ENCODE results near the gene SLC9A4.

Gene SLC9A4

GRCh38 chr2:102510791-102511575 is 38.0 kb downstream of the SLC9A4 start:
- no peak overlapping the region for H3K27ac ChIP-seq
- POLR2A ChIA-PET (ENCODE audit: low non-redundant PET) = no interaction called here
- TF ChIP-seq, protein P1, sequence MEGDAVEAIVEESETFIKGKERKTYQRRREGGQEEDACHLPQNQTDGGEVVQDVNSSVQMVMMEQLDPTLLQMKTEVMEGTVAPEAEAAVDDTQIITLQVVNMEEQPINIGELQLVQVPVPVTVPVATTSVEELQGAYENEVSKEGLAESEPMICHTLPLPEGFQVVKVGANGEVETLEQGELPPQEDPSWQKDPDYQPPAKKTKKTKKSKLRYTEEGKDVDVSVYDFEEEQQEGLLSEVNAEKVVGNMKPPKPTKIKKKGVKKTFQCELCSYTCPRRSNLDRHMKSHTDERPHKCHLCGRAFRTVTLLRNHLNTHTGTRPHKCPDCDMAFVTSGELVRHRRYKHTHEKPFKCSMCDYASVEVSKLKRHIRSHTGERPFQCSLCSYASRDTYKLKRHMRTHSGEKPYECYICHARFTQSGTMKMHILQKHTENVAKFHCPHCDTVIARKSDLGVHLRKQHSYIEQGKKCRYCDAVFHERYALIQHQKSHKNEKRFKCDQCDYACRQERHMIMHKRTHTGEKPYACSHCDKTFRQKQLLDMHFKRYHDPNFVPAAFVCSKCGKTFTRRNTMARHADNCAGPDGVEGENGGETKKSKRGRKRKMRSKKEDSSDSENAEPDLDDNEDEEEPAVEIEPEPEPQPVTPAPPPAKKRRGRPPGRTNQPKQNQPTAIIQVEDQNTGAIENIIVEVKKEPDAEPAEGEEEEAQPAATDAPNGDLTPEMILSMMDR (conservative IDR thresholded peaks at IDR 0.05; ENCODE audit: low read depth) = no peak
- DNase-seq (ENCODE audit: low spot score) = no peak
- CTCF ChIA-PET = no interaction called here

DNA sequence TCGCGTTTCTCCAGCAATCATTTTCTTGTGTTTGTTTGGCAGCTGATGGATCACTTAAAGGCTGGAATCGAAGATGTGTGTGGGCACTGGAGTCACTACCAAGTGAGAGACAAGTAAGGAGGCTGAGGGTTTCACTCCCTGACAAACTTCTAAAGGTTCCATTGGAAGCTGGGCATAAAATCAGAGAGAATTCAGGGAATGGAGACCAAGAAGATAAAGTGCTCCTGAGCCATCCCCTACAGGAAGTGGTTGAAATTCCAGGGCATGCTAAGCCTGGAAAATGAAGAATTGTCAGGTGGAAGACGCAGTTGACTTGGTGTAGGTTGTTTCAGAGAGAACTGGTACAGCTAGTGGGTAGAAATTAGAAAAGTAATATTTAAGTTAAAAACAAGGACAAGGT is 39.1 kb downstream of the SLC9A4 start:
- POLR2A ChIA-PET (ENCODE audit: low non-redundant PET) = no interaction called here
- CTCF ChIA-PET = no interaction called here
- no peak overlapping the region for H3K27ac ChIP-seq
- no peak for DNase-seq (ENCODE audit: low spot score)
- TF ChIP-seq, protein P1 (conservative IDR thresholded peaks at IDR 0.05; ENCODE audit: low read depth) = no peak

DNA sequence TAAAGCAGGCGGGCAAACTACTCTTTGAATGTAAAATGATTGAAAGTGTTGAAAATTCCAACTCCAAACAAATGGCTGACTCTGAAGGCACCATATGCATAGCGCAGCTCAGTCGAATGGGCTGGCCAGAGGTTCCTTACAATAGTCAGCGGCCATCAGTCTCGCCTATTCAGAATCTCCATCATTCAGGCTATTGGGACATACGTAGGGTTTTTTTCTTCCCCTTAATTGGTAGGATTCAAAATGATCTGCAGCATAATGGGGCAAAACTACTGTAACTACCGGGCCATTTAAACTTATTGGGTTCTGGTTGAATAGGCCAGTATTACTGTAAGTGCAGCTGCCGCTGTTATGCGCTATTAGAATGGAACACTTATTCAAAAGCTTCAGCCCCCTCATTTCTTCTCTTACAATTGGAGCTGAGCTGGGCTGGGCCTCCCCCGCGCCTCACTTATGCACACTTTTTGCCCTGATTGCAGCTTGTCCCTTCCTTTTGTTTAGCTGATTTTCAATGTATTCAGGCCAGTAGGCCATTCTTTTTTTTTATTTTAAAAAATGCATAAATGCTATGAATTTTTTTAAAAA is 40.4 kb downstream of the SLC9A4 start:
- CTCF ChIA-PET = no interaction called here
- POLR2A ChIA-PET (ENCODE audit: low non-redundant PET) = no interaction called here
- DNase-seq (ENCODE audit: low spot score) = no peak
- no peak overlapping the region for H3K27ac ChIP-seq
- TF ChIP-seq, protein P1 (conservative IDR thresholded peaks at IDR 0.05; ENCODE audit: low read depth) = no peak

GRCh38 chr2:102514061-102514785 is 41.2 kb downstream of the SLC9A4 start:
- CTCF ChIA-PET = no interaction called here
- TF ChIP-seq, protein P1 (conservative IDR thresholded peaks at IDR 0.05; ENCODE audit: low read depth) = no peak
- POLR2A ChIA-PET (ENCODE audit: low non-redundant PET) = no interaction called here
- H3K27ac ChIP-seq = no peak overlapping the region
- DNase-seq (ENCODE audit: low spot score) = peak; percentile 89

- ChIA-PET POLR2A (ENCODE audit: low non-redundant PET) (no interaction called here), CTCF (no interaction called here)
- H3K27ac ChIP-seq = no peak overlapping the region
- DNase-seq (ENCODE audit: low spot score) = no peak
- TF ChIP-seq, protein P1 (conservative IDR thresholded peaks at IDR 0.05; ENCODE audit: low read depth) = no peak
Observed at GRCh38 chr2:102515851-102516250, 42.8 kb downstream of the SLC9A4 start.

DNA sequence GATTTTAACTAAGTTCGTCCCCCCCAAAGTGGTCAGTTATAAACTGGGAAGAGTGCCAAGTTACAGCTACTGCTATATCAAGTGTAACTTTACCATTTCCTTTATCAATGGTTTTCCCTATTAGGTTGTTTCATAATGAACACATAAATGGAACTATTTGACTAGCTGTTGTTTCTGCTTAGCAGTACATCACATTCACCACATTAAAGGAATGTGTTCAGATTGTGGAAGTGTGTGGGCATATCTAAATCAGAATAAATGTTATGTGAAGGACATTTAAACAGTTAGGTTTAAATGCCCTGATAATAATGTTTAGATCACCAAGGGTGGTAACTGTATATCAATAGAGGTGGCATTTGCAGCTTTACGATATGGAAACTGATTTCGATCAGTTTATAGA is 45.1 kb downstream of the SLC9A4 start:
- TF ChIP-seq, protein P1 (conservative IDR thresholded peaks at IDR 0.05; ENCODE audit: low read depth) = no peak
- POLR2A ChIA-PET (ENCODE audit: low non-redundant PET) = no interaction called here

More for the DNA sequence above, 45.1 kb downstream of the SLC9A4 start:
- H3K27ac ChIP-seq = no peak overlapping the region
- CTCF ChIA-PET = interaction anchor here (1.3 kb wide), 2 partner anchors 98 to 185 kb away, joined by 3 to 8 read pairs; no protein-coding TSS in a partner anchor
- no peak for DNase-seq (ENCODE audit: low spot score)
